ENCODE results near the gene APOL6.
"Not testable (repeated sequence)": the region's sequence is repeated elsewhere in the genome, so short reads cannot be mapped to it uniquely, and the experiment has no call there.

- not testable (repeated sequence) for TF ChIP-seq CTCF (IDR thresholded peaks at IDR 0.05; ENCODE audit: low read length); EZH2 (IDR thresholded peaks at IDR 0.05; ENCODE audit: borderline replicate concordance, low read length)
These were observed 27.8 kb downstream of the APOL6 start for GRCh38 chr22:35676065-35676464.

Data from OCI-LY1 (cell line).